Activated naive CD4-positive, alpha-beta T cell treated with anti-CD3 and anti-CD28 coated beads for 36 hours (primary cell): ENCODE results near the gene MALRD1. TPM values are rescaled to one million over a fixed set of nuclear protein-coding genes. Genes with fewer than 3 reads are reported as not detected.

ENCODE experiments used
- CTCF ChIA-PET: fragments of 350-600 bp; sonication (Branson Sonifier 250); formaldehyde crosslinking; loops from one replicate; lab custom pipeline; 2021; ENCODE audit warnings: antibody characterized with exemption; lab: Charles Lee
- DNase-seq: peaks from one replicate; pipeline ENCODE4 v3.0.0-alpha.2; 2020
- H3K27ac Mint-ChIP-seq: one replicate; pipeline ENCODE4 v1.8.0; 2021; ENCODE audit warnings: mild to moderate bottlenecking, mixed read lengths
- H3K27me3 Mint-ChIP-seq: one replicate; pipeline ENCODE4 v1.8.0; 2021; ENCODE audit warnings: low read depth, mixed read lengths
- H3K36me3 Mint-ChIP-seq: one replicate; pipeline ENCODE4 v1.8.0; 2021; ENCODE audit warnings: low read depth, mixed read lengths
- H3K4me1 Mint-ChIP-seq: one replicate; pipeline ENCODE4 v1.8.0; 2021; ENCODE audit warnings: low read depth, mixed read lengths
- H3K4me3 Mint-ChIP-seq: one replicate; pipeline ENCODE4 v1.8.0; 2021; ENCODE audit warnings: mild to moderate bottlenecking, moderate library complexity, mixed read lengths
- H3K9me3 Mint-ChIP-seq: one replicate; pipeline ENCODE4 v1.8.0; 2021; ENCODE audit warnings: mixed read lengths
- intact Hi-C: fragments of 100-400 bp; cut with micrococcal nuclease; formaldehyde crosslinking; loops from one replicate; pipeline ENCODE4 v1.15.1; 2023
- total RNA-seq, 2 experiments: library from RNA; stranded (reverse); gene quantifications; one replicate each; pipeline ENCODE4 v1.2.3, GENCODE V29; 2021

Gene MALRD1
- total RNA-seq, 2 experiments from 2014 or later, result not detected

- no peaks in the 10 kb centered on the region for H3K36me3 Mint-ChIP-seq
- CTCF ChIA-PET, result no interaction called here
- DNase-seq, result no peak
- H3K27ac Mint-ChIP-seq, result no peak overlapping the region
- no peaks in the 10 kb centered on the region for H3K27me3 Mint-ChIP-seq
- no peak overlapping the region for H3K4me3 Mint-ChIP-seq
- intact Hi-C loops, result no loop called here
- no peaks in the 10 kb centered on the region for H3K9me3 Mint-ChIP-seq
- no peaks in the 10 kb centered on the region for H3K4me1 Mint-ChIP-seq
These were observed 609.5 kb downstream of the MALRD1 start for GRCh38 chr10:19658131-19658530.

GRCh38 chr10:19658622-19659233, 610.1 kb downstream of the MALRD1 start:
- intact Hi-C loops, result no loop called here
- H3K36me3 Mint-ChIP-seq, result no peaks in the 10 kb centered on the region
- H3K4me1 Mint-ChIP-seq, result no peaks in the 10 kb centered on the region
- H3K27ac Mint-ChIP-seq, result no peak overlapping the region
- CTCF ChIA-PET, result no interaction called here
- no peak for DNase-seq
- no peak overlapping the region for H3K4me3 Mint-ChIP-seq
- H3K27me3 Mint-ChIP-seq, result no peaks in the 10 kb centered on the region
- H3K9me3 Mint-ChIP-seq, result no peaks in the 10 kb centered on the region

- CTCF ChIA-PET, result interaction anchor here (0.6 kb wide), 2 partner anchors 12 to 33 kb away, joined by 3 to 5 read pairs; no protein-coding TSS in a partner anchor
- H3K9me3 Mint-ChIP-seq, result no peaks in the 10 kb centered on the region
- DNase-seq, result no peak
- no peaks in the 10 kb centered on the region for H3K4me1 Mint-ChIP-seq
- intact Hi-C loops, result no loop called here
- no peak overlapping the region for H3K4me3 Mint-ChIP-seq
- H3K27me3 Mint-ChIP-seq, result no peaks in the 10 kb centered on the region
- no peak overlapping the region for H3K27ac Mint-ChIP-seq
- no peaks in the 10 kb centered on the region for H3K36me3 Mint-ChIP-seq
These were observed 611.5 kb downstream of the MALRD1 start for GRCh38 chr10:19659920-19660655.

DNA sequence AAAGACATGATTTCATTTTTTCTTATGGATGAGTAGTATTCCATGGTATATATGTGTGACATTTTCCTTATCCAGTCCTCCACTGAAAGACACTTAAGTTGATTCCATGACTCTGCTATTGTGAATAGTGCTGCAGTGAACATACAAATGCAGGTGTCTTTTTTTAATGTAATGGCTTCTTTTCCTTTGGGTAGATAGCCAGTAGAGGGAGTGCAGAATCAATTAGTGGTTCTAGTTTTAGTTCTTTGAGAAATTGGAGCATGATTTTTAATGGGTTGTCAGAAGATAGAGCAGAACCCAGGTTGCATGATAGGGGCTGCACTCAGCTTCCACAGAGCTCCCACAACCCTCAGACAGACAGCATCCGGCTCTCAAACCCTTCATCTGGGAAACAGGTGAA, 614.7 kb downstream of the MALRD1 start:
- CTCF ChIA-PET, result no interaction called here
- Mint-ChIP-seq H3K4me3 (no peak overlapping the region), H3K27ac (no peak overlapping the region), H3K9me3 (peaks cover 3% of the 10 kb centered on the region), H3K36me3 (no peaks in the 10 kb centered on the region), H3K4me1 (no peaks in the 10 kb centered on the region), H3K27me3 (no peaks in the 10 kb centered on the region)
- no peak for DNase-seq
- intact Hi-C loops, result no loop called here

- H3K9me3 Mint-ChIP-seq, result peaks cover 6% of the 10 kb centered on the region
- H3K4me1 Mint-ChIP-seq, result no peaks in the 10 kb centered on the region
- DNase-seq, result no peak
- CTCF ChIA-PET, result no interaction called here
- no peaks in the 10 kb centered on the region for H3K36me3 Mint-ChIP-seq
- intact Hi-C loops, result no loop called here
- H3K4me3 Mint-ChIP-seq, result no peak overlapping the region
- H3K27ac Mint-ChIP-seq, result no peak overlapping the region
- H3K27me3 Mint-ChIP-seq, result no peaks in the 10 kb centered on the region
These were observed 619.5 kb downstream of the MALRD1 start for GRCh38 chr10:19668116-19668515.

DNA sequence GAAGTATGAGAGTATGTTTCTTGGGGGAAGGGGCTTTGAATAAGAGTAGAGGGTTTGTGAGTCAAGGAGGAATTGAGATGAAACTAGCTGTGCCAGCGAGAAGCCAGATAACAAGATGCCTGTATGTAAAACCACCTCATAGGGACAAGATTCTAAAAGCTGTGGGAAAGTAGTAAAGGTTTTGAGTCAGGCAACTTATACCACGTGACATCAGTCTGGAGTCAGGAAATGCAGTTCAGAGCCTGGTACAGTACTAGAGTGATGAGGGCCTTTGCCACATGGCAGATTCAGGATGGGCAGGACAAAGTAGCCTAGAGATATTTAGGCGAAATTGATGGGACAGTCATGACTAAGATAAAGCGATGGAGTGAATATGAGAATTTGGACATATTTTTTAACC, 627.5 kb downstream of the MALRD1 start:
- H3K9me3 Mint-ChIP-seq, result peaks cover 5% of the 10 kb centered on the region
- no peaks in the 10 kb centered on the region for H3K4me1 Mint-ChIP-seq
- CTCF ChIA-PET, result no interaction called here
- H3K27ac Mint-ChIP-seq, result no peak overlapping the region
- no peak for DNase-seq
- no peaks in the 10 kb centered on the region for H3K27me3 Mint-ChIP-seq
- H3K4me3 Mint-ChIP-seq, result no peak overlapping the region
- intact Hi-C loops, result no loop called here
- no peaks in the 10 kb centered on the region for H3K36me3 Mint-ChIP-seq

GRCh38 chr10:19683356-19683755, 634.8 kb downstream of the MALRD1 start:
- intact Hi-C loops, result no loop called here
- Mint-ChIP-seq H3K27me3 (no peaks in the 10 kb centered on the region), H3K4me1 (no peaks in the 10 kb centered on the region), H3K4me3 (no peak overlapping the region), H3K9me3 (peaks cover 8% of the 10 kb centered on the region), H3K36me3 (no peaks in the 10 kb centered on the region), H3K27ac (no peak overlapping the region)
- no peak for DNase-seq
- CTCF ChIA-PET, result no interaction called here

GRCh38 chr10:19683960-19684359, 635.4 kb downstream of the MALRD1 start:
- H3K36me3 Mint-ChIP-seq, result no peaks in the 10 kb centered on the region
- no peaks in the 10 kb centered on the region for H3K27me3 Mint-ChIP-seq
- intact Hi-C loops, result no loop called here
- no peak overlapping the region for H3K27ac Mint-ChIP-seq
- no peak for DNase-seq
- H3K4me3 Mint-ChIP-seq, result no peak overlapping the region
- no peaks in the 10 kb centered on the region for H3K4me1 Mint-ChIP-seq
- CTCF ChIA-PET, result no interaction called here
- peaks cover 8% of the 10 kb centered on the region for H3K9me3 Mint-ChIP-seq

GRCh38 chr10:19688344-19688743, 639.7 kb downstream of the MALRD1 start:
- intact Hi-C loops, result no loop called here
- H3K4me1 Mint-ChIP-seq, result no peaks in the 10 kb centered on the region
- H3K27me3 Mint-ChIP-seq, result no peaks in the 10 kb centered on the region
- peaks cover 9% of the 10 kb centered on the region for H3K9me3 Mint-ChIP-seq
- CTCF ChIA-PET, result no interaction called here
- no peak overlapping the region for H3K27ac Mint-ChIP-seq
- H3K4me3 Mint-ChIP-seq, result no peak overlapping the region
- DNase-seq, result no peak
- no peaks in the 10 kb centered on the region for H3K36me3 Mint-ChIP-seq

DNA sequence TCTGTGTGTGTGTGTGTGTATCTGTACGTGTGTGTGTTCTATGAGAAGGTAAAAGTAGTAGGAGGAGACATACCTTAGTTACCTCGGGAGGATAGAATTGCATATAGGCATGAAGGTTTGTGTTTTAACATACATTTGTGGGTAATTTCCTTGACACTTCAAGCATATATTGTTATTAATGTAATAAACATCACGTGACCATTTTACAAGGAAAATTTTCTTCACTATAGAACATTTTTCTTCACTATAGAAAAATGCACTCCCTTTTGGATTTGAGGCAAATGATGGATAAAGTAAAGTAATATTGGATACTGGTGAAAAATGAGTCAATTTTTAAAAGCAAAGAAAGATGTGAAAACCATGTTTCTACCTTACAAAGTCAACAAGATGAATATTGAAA, 640.6 kb downstream of the MALRD1 start:
- Mint-ChIP-seq H3K9me3 (peaks cover 7% of the 10 kb centered on the region), H3K27me3 (no peaks in the 10 kb centered on the region), H3K36me3 (no peaks in the 10 kb centered on the region), H3K4me3 (no peak overlapping the region), H3K27ac (no peak overlapping the region), H3K4me1 (no peaks in the 10 kb centered on the region)
- no peak for DNase-seq
- CTCF ChIA-PET, result no interaction called here
- intact Hi-C loops, result no loop called here

DNA sequence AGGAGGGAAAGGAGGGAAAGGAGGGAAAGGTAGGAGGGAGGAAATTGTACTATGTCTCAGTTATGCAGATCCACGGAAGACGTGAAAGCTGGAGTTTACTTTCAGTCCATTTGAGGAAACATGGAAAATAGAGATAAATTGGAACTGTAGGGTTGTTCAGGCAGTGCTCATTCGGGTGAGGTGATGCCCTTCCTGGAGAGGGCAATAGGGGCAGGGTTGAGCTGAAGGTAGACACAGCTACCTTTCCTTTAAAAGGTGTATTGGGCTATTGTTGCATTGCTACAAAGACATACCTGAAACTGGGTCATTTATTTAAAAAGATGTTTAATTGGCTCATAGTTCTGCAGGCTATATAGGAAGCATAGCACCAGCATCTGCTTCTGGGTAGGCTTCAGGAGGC, 650.7 kb downstream of the MALRD1 start:
- H3K27me3 Mint-ChIP-seq, result no peaks in the 10 kb centered on the region
- H3K36me3 Mint-ChIP-seq, result no peaks in the 10 kb centered on the region
- no peak for DNase-seq
- intact Hi-C loops, result no loop called here
- no peaks in the 10 kb centered on the region for H3K4me1 Mint-ChIP-seq
- peaks cover 11% of the 10 kb centered on the region for H3K9me3 Mint-ChIP-seq
- H3K4me3 Mint-ChIP-seq, result no peak overlapping the region
- CTCF ChIA-PET, result no interaction called here
- no peak overlapping the region for H3K27ac Mint-ChIP-seq

GRCh38 chr10:19701427-19702052, 652.9 kb downstream of the MALRD1 start:
- CTCF ChIA-PET, result interaction anchor here (0.6 kb wide), 1 partner anchor 248 kb away, joined by 3 read pairs; no protein-coding TSS in a partner anchor
- H3K9me3 Mint-ChIP-seq, result peaks cover 4% of the 10 kb centered on the region
- DNase-seq, result no peak

GRCh38 chr10:19702215-19702614, 653.6 kb downstream of the MALRD1 start:
- CTCF ChIA-PET, result interaction anchor here (0.6 kb wide), 1 partner anchor 247 kb away, joined by 3 read pairs; no protein-coding TSS in a partner anchor
- H3K9me3 Mint-ChIP-seq, result peaks cover 2% of the 10 kb centered on the region
- H3K4me3 Mint-ChIP-seq, result no peak overlapping the region
- H3K36me3 Mint-ChIP-seq, result no peaks in the 10 kb centered on the region
- H3K27ac Mint-ChIP-seq, result no peak overlapping the region
- DNase-seq, result no peak
- intact Hi-C loops, result no loop called here
- H3K4me1 Mint-ChIP-seq, result no peaks in the 10 kb centered on the region
- no peaks in the 10 kb centered on the region for H3K27me3 Mint-ChIP-seq

More at GRCh38 chr10:19701427-19702052, 652.9 kb downstream of the MALRD1 start:
- no peak overlapping the region for H3K4me3 Mint-ChIP-seq
- no peak overlapping the region for H3K27ac Mint-ChIP-seq
- H3K36me3 Mint-ChIP-seq, result no peaks in the 10 kb centered on the region
- no peaks in the 10 kb centered on the region for H3K4me1 Mint-ChIP-seq
- H3K27me3 Mint-ChIP-seq, result no peaks in the 10 kb centered on the region
- intact Hi-C loops, result no loop called here
